A673 (cell line): ENCODE measurements around the gene TBC1D2B.

Experiments used
- CTCF ChIP-seq: fragments of 300-800, 200-600 bp; sonication (generic); conservative IDR thresholded peaks from 2 replicates; pipeline ENCODE4 v1.5.1; 2017; ENCODE audit warnings: low read depth, mild to moderate bottlenecking, antibody characterized with exemption, low read length, moderate library complexity, mixed read lengths
- EZH2 ChIP-seq: fragments of 200-600 bp; sonication (generic); IDR thresholded peaks from 2 replicates; pipeline ENCODE4 v1.6.1; 2017; ENCODE audit warnings: borderline replicate concordance, low read depth, mild to moderate bottlenecking, mixed read lengths, antibody characterized with exemption, low read length; ENCODE audit not compliant: poor library complexity, severe bottlenecking

DNA sequence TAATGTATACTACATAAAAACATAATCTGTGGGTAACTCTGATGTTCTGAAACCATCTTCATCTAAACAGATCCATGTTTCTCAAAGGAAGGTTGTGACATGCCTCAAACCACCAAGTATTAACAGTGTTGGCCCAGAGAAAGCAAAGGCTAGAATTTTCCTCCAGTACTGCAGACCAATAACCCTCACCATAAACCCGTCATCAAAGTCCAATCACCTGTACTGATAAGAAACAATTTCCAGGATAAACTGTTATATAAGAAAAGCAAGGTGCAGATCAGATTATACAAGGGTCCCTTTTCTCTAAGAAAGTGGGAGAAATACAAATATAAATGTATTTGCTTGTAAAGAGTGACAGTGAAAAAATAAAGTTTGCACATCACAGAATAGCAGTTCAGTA, 32.3 kb downstream of the TBC1D2B start:
- no peak for TF ChIP-seq CTCF
- TF ChIP-seq EZH2: no peak
